Inflammatory macrophage treated with lipopolysaccharide for 4 hours (primary cell): ENCODE measurements around the gene KCTD17.
A peak's percentile ranks its signal among the peaks of the same experiment; 100 is the strongest.
"Not testable (repeated sequence)": the region's sequence is repeated elsewhere in the genome, so short reads cannot be mapped to it uniquely, and the experiment has no call there.

Experiments
- DNase-seq: peaks from one replicate; pipeline ENCODE4 v3.0.0-alpha.2; 2020

KCTD17 gene

DNA sequence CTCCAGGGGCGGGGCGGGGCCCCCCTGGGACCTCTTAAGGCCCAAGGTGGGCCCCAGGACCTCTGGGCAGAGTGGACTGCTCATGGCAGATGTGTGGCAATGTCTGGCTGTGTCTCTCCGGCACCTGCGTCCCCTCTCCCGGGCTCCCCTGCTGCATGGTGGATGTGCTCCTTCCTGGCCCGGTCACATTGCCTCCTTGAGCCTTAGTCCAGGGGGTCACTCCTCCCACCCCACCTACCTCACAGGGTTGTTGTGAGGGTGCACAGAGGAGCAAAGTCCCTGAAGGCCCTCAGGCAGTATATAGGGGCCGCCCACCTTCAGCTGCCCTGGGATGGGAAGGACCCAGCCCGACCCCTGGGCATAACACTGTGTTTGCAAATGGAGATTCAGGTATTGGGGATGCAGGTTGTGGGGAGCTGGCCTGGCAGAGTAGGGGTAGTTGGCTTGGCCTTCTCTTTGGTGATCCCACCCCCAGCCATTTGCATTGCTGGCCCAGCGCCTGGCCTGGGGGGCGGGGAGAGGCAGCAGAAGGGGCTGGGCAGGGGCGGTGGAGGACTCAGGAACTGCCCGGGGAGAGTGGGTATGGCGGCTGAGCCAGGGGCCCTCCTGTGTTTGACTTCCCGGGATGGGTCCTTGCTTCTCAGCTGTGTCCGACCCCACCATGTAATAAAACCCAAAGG lies 11.3 kb downstream of the KCTD17 start:
- no peak for DNase-seq

DNA sequence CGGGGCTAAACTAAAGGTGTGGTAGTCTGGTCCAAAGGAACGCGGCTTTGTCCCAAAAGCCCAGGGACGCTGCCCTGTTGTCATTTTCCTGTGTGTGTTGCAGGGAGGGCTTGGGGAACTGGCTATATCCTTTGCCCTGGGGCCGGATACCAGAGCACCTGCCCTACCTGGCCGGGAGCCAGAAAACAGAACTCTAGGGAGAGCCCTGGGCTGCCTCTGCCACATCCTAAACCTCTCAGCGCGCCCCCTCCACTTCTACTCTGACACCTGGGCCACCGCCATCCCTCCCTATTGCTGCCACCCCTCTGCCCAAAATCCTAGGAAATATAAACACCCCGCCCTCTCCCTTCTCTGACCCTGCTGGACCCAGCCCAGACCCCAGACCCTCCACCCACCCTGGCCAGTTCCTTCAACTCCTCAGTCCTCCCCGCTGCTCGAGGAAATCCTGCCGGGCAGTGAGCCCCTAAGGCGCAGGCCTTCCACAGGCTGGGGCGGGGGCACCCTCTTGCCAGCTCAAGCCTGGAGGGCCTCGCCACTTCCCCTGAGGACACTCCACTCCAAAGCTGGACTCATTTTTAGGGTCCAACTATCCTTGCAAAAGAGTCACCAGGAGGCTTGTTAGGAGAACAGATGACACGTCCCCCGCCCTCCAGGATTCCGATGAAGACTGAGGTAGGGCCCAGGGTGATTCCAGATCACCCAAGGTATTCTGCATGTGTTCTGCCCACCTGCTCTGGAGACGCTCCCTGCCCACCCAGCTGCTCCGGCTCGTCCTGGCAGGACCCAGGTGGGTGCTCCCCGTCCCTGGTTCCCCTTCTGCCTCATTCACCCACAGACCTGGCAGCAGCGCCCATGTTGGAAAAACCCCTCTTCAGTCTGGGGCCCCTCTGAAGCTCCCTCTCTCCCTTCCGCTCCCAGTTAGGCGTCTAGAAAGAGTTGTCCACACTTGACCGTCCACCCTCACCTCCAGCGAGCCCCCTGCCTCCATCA lies 12.2 kb downstream of the KCTD17 start:
- no peak for DNase-seq

DNA sequence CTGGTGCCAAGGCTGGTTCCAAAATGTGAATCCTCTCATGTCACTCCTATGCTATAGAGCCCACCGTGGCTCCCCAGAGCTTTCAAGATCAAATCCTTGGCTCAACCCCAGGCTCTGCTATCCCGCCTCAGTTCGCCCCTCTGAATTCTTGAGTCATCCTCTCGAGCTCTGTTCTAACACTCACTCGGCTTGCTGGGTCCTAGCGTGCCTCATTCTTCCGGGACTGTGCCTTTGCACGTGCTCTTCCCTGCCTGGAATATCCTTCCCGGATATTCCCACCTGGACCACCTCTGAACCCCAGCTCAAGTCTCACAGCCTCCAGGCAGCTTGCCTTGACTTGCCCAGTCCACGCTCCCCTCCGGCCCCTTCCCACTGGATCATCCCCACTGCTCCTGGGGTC lies 13.0 kb downstream of the KCTD17 start:
- no peak for DNase-seq

DNA sequence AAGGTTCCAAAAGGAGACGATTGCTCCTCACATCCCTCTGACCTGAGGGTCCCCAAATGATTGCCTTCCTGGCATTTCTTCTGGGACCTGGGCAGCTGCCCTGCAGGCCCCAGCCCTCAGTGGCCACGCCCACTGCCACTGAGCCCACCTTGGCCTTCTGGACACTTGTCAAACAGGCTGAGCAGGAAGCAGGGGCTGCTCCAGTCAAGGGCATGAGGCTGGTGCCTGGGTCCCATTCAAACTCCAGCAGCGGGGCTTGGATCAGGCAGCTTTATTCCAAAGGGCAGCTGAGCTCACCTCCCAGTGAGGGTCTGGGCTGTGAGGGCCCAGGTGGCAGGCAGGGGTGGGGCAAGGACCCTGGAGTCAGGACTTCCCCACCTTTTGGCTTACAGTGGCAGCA lies 13.6 kb downstream of the KCTD17 start:
- no peak for DNase-seq

DNA sequence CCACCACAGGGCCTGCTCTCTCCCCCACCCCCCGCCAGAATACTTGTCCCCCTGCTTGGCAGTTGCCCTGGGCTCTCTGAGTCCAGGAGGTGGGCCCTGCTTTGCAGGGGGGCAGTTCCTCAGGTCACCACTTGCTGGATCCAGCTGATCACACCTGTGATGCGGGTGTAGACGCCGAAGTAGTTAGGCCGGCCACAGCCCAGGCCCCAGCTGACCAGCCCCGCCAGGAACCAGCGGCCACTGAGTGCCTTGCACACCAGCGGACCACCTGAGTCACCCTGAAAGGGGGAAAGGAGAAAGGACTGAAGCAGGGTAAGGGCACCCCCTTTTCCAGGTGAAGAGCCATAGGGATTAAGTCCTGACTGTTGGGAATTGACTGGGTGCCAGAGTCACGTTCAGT lies 14.4 kb downstream of the KCTD17 start:
- DNase-seq = no peak

DNA sequence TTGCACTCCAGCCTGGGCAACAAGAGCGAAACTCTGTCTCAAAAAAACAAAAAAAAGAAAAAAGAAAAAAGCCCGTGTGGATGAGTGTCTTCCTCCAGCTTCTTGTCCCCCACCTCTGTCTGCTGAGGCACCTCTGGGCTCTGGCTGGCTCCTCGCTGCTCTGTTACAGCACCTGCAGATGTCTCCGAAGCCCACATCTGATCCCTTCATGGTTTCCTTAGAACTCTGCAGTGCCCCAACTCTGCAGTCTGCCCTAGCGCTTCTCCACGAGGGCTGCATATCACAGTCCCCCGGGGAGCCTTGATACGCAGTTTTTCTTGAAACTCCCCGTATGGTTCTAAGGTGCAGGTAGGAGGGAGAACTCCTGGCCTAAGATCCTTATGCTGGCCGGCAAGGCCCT lies 15.9 kb downstream of the KCTD17 start:
- DNase-seq = no peak

DNA sequence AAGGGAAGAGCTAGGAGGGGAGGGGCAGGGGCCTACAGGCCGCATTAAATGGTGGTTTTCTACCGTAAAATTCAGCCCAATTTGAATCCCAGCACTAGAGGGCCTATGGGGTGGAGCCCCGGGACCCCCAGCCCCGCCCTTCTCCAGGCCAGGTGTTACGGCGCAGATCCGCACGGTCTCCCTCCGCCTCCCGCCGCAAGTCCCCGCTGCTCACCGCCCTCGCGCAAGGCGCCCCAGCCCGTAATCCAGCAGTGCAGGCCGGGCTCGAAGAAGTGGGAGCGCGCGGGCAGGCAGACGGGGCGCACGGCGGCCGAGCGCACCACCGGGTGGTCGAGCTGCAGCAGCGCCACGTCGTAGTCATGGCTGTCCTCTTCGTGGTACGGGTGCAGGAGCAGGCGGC lies 17.3 kb downstream of the KCTD17 start:
- no peak for DNase-seq

DNA sequence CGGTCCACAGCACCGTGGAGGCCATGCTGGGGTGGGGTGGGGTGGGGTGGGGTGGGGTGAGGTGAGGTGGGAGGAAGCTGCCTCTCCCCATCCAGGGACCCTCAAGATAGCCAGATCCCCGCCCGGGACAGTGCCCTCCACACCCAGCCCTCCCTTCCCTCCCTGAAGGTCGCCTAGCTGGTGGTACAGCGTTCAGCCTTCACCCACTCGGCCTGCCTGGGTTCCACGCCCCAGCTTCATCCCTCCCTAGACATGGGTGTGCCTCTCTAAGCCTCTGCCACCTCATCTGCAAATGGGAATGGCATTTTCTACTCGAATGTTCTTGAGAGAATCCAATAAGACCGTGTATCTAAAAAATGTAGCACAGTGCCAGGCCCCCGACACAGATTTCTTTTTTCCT lies 17.8 kb downstream of the KCTD17 start:
- DNase-seq = no peak

DNA sequence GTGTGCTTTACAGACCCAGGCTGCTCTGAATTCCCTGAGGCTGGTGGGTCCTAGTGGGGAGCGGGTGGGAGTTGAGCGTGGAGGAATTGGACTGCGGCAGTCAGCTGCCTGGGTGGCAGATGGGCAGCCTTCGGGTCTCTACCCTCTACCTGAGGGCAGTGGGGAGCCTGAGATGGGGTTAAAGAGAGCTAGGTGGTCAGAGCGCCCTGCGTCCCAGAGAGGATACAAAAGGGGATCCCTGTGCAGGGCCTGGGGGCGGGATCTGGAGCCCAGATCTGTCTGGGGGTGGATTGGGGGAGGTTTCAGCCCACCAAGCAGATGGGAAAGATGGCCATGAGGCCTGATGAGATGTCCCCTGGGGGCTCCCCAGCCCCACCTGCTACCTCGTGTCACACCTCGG lies 18.2 kb downstream of the KCTD17 start:
- no peak for DNase-seq

DNA sequence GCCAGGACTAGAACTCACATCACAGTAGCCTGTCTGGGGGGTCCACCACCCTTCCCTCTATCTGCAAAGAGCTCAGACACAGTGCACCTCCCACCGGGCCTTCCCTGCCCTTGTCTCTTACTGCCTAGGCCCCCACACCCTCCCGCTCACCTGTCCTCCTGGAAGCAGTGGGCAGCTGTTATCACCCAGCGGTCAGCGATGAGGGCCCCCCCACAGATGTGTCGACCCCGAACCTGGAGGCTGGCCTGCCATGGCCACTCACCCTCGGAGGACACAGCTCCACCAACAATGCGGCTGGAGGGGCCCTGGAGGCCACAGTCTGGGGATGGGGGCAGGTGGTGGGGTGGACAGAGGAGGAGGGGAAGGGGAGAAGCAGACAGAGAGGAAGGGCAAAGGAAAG lies 18.8 kb downstream of the KCTD17 start:
- DNase-seq = no peak

DNA sequence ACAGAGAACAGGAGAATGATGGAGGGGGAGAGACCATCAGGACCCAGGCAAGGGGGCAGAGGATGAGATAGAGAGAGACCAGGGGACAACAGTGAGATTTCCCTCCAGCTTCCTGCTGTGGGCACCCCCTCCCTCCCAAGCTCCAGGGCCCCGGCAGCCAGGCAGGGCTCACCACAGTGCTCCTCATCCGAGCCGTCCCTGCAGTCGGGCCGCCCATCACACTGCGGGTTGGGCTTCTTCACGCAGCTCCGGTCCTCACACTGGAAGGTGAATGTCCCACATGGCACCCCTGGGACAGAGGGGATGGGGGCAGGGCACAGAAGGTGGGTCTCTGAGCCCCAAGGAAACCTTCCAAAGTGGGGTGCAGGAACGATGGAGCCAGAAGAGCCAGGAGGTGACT lies 19.2 kb downstream of the KCTD17 start:
- no peak for DNase-seq

DNA sequence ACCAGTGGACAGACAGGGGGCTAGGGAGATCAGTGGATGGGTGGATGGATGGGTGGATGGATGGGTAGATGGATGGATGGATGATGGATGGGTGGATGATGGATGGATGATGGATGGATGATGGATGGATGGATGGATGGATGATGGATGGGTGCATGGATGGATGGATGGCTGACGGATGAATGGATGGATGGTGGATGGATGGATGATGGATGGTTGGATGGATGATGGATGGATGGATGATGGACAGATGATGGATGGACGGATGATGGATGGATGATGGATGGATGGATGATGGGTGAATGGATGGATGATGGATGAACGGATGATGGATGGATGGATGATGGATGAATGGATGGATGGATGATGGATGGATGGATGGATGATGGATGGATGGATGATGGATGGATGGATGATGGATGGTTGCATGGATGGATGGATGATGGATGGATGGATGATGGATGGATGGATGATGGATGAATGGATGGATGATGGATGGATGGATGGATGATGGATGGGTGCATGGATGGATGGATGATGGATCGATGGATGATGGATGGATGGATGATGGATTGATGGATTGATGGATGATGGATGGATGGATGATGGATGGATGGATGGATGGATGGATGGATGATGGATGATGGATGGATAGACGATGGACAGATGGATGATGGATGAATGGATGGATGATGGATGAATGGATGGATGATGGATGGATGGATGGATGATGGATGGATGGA lies 20.5 kb downstream of the KCTD17 start:
- not testable (repeated sequence) for DNase-seq

DNA sequence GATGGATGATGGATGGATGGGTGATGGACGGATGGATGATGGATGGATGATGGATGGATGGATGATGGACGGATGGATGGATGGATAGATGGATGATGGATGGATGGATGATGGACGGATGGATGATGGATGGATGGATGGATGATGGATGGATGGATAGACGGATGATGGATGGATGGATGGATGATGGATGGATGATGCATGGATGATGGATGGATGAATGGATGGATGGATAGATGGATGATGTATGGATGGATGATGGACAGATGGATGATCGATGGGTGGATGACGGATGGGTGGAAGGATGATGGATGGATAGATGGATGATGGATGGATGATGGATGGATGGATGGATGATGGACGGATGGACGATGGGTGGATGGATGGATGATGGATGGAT lies 21.1 kb downstream of the KCTD17 start:
- DNase-seq = no peak

DNA sequence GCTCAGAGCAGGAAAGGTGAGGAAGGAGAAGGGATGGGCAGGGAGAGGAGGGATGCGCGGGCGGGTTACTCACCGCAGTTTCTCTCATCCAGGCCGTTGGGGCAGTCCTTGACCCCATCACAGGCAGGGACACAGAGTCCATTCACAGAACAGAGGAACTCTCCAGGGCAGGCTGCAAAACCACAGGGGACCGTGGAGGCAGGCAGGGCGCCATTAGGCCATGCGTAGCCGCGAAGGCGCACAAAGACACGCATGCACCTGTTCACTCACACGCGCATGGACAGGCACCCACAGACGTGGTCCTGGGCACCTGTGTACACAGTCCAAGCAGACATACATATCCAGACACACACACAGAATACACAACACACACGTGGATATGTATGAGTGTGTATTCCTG lies 23.0 kb downstream of the KCTD17 start:
- no peak for DNase-seq

DNA sequence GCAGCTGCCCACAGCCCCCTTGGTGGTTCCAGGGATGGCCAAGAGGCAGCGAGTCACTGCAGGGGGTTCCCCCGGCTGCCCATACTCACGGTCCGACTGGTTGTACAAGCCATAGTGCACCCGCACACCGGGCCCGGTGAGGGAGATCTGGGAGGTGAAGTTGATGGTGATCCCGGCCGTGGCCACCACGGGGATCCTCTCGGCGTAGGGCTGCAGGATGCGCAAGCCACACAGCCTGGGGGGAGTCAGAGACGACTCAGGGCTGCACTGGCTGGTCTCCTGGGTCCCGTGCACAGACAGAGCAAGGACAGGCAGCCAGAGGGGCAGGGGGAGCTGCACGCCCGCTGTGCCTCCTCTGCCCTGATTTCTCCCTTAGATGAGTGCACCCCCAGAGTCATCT lies 23.5 kb downstream of the KCTD17 start:
- DNase-seq = no peak

DNA sequence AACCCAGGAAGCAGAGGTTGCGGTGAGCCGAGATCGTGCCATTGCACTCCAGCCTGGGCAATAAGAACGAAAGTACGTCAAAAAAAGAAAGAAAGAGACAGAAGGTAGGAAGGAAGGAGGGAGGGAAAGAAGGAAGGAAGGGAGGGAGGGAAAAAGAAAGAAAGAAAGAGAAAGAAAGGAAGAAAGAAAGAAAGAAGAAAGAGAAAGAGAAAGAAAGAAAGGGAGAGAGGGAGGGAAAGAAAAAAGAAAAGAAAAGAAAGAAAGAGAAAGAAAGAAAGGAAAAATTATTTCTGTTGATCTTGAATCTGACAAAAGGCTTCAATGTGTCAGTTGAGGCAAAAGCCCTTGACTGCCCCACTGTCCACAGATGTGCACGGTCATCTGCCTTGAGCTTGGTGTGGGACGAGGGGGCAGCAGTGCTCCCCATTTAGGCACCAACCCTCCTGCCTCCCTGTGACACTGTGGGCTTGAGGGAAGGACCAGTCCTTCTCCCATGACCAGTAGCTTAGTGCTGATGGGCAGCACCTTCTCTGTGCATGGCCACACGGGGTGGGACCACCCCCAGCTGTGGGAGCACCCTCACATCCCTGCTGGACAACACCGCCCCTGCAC lies 24.4 kb downstream of the KCTD17 start:
- no peak for DNase-seq

DNA sequence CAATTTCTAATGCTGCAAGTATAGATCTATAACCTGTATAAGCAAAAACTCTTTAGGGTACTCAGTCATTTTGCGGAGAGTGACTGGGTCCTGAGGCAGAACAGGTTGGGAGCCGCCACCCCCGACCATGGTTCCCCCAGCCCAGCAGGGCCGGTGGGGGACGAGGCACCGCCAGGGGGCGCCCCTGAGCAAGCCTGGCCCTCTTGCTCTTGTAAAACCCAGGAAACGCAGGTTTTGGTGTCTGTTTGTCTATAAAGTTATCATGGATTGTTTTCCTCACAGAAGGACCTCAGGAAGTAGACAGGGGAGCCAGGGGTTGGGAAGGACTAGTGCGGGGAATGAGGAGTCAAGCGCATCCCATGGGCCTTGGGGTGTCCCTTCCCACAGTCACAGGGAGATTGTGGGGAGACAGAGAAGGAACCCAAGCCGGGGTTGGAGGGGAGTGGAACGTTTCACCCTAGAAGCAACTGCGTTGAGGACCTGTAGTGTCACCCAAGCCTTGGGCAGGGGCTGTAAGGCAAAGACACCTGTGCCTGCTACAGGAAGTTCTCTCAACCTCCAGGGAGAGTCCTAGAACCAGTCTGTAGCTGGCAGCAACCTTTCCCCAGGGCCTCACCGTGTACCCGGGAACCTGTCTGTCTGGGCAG lies 26.4 kb downstream of the KCTD17 start:
- DNase-seq = peak; percentile 34

DNA sequence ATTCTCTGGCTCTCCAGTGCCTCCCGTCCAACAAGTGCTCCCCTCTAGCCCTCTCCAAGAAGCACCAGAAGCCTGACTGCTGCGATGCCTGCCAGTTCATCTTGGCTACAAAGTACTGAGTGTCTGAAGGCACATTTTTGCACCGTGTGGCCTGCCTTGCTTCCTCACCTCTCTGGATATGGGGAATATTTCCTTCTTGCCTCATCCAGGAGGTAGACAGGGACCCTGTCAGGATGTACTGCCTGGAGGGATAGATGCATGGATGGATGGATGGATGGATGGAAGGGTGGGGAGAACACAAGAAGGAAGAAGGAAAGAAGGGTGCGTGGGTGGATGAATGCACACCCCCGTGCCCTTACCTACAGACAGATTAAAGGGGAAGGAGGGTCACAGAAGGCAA lies 27.6 kb downstream of the KCTD17 start:
- DNase-seq = no peak

DNA sequence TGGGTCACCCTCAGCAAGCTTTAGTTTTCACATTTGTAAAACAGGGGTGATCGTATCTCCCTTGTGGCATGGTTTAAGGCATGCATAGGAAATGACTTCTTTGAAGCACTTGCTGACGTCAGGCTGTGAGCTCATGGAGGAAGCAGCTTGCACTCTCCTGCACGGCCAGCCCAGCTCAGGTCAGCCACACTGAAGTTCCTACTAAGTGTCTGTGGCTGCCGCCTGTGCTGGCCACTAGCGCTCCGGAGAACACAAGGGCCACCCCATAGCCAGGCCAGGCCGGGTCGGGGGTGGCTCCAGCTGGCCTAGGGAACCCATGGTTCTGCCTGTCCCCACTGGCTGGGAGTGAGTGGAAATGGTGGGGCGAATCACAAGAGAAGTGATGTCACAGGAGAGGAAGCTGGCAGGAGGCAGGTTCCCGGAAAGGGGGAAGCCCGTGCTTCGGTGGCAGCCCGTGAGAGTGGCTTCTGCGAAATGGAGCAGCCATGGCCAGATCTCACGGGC lies 28.2 kb downstream of the KCTD17 start:
- DNase-seq = peak; percentile 68

DNA sequence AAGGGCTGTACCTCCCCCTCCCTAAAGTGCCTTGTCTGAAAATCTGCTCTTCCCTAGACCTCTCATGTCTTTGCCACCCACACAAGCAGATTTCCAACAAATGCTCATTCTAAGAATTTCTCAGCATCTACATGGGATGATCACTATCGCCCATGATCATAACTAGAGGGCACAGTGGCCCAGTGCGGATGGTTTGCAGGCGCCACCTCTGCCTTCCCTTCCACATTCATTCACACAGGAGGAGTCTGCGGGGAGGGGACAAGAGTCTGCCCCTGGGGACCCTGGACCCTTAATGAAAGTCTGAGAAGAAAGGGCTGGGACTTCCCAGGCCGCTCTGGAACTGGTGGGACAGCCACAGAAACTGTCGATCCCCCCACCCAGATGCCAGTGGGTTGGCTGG lies 28.9 kb downstream of the KCTD17 start:
- DNase-seq = no peak

DNA sequence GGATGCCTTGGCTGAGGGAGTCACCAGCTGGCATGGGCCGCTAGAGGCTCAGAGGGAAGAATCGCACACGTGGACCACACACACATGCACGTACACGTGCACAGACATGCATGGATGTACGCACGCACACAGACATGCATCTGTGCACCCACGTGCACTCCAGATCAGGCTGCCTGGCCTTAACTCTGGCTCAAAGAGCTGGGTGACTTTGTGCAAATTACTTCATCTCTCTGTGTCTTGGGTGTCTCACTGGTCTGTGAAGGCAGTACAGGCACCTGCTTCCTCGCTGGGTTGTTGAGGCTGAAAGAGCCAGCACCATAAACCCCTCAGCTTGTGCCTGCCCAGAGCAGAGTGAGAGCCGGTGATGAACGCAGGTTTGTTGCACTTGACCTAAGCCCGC lies 29.3 kb downstream of the KCTD17 start:
- no peak for DNase-seq

DNA sequence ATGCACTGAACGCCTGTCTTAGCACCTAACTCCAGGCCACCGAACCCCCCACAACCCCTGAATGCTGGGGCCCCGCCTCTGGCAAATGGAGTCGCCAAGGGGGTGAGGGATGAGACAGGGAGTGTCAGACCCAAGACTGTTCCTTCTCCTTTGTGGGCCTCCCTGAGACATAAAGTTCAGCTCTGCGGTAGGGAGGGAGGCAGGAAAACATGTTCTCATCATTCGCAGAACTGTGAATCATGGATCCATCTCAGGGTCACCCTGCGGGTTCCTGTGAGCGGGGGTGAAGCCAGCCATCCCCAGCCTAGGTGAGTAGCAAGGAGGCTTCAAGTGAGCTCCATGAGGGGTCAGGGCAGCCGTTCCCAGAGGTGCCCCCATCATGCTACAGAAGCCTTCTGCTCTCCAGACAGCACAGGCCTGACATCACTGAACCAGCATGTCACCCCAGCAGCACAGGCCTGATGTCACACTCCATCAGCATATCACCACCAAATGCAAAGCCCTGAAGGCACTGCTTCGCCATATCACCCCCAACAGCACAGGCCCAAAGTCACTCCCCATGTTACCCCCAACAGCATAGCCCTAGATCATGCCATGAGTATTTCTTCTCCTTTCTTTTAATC lies 30.8 kb downstream of the KCTD17 start:
- DNase-seq = no peak
